Uterus (tissue), 4 donors: ENCODE measurements around the gene FBXL15. TPM values are rescaled to one million over a fixed set of nuclear protein-coding genes. Genes with fewer than 3 reads are reported as not detected.

Experiments
- DNase-seq, 2 donors: peaks; one replicate each; pipeline ENCODE4 v3.0.0-alpha.2; 2019 to 2020
- H3K27ac ChIP-seq, 2 donors: fragments of 200-600 bp; sonication (generic); 1 replicate in 1 of 2; 2 replicates in 1 of 2; pipeline ENCODE4 v1.5.1; 2016 to 2018
- H3K27me3 ChIP-seq, 2 donors: fragments of 200-600 bp; sonication (generic); one replicate each; pipeline ENCODE4 v1.5.1; 2018 to 2019; ENCODE audit warnings: control low read depth in 1 of 2
- H3K36me3 ChIP-seq, 2 donors: fragments of 200-600 bp; sonication (generic); one replicate each; pipeline ENCODE4 v1.5.1; 2019; ENCODE audit warnings: control low read depth in 1 of 2
- H3K4me1 ChIP-seq, 2 donors: fragments of 200-600 bp; sonication (generic); one replicate each; pipeline ENCODE4 v1.5.1; 2018 to 2019; ENCODE audit warnings: control low read depth in 1 of 2
- H3K4me3 ChIP-seq, 2 donors: fragments of 200-600 bp; sonication (generic); 1 replicate in 1 of 2; 2 replicates in 1 of 2; pipeline ENCODE4 v1.5.1; 2018 to 2019; ENCODE audit warnings: mild to moderate bottlenecking in 1 of 2
- H3K9me3 ChIP-seq, 2 donors: fragments of 200-600 bp; sonication (generic); one replicate each; pipeline ENCODE4 v1.5.1; 2019; ENCODE audit warnings: control low read depth in 1 of 2
- POLR2A ChIP-seq, 2 donors: fragments of 450-650 bp; IDR thresholded peaks; one replicate each; pipeline ENCODE4 v1.6.1; 2016; ENCODE audit warnings: antibody characterized with exemption in 2 of 2, mild to moderate bottlenecking in 1 of 2, moderate library complexity in 1 of 2
- intact Hi-C: fragments of 100-400 bp; cut with DNase I; formaldehyde crosslinking; loops from one replicate; pipeline ENCODE4 v1.15.1; 2023; ENCODE audit warnings: low total_unique reads
- total RNA-seq, 4 donors: library from RNA; depleted of rRNA in 3 of 4; stranded (reverse); fragments of >200 nt in 3 of 4; gene quantifications; one replicate each; pipeline versions ENCODE4 v1.1.0 to v1.2.4, GENCODE V29; 2014 to 2023
- TF ChIP-seq, protein P1 (sequence below), 4 experiments: fragments of 200-600 bp in 2 of 4; fragments of 450-650 bp in 2 of 4; sonication (generic) in 2 of 4; IDR thresholded peaks; one replicate each; pipeline ENCODE4 v1.5.1; 2016 to 2019; ENCODE audit warnings: antibody characterized with exemption in 4 of 4, mild to moderate bottlenecking in 2 of 4, moderate library complexity in 1 of 4
- donor health status: DM: yes; HTN: yes; CAD: no.

The FBXL15 gene
- total RNA-seq, 4 donors from 2014 or later, result 6.8 to 40.0 (median 16.7) TPM

DNA sequence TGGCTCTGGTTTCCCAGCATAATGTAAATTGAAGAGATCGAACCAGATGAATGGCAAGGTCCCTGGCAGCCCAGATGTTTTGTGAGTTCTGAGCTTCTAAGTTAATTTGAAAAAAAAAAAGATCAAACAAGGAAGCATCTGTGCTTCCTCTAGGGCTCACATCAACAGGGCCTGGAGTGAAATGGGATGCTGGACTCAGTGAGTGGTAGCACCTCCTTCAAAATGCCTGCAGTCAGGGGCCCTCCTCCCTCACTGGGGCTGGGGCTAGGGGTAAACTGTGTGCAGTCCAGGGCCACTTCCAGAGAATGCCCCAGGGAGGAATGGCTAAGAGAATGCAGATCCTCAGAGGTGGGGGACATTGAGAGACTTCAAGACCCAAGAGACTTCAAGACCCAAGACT lies 17.7 kb downstream of the FBXL15 start:
- intact Hi-C loops, result no loop called here

DNA sequence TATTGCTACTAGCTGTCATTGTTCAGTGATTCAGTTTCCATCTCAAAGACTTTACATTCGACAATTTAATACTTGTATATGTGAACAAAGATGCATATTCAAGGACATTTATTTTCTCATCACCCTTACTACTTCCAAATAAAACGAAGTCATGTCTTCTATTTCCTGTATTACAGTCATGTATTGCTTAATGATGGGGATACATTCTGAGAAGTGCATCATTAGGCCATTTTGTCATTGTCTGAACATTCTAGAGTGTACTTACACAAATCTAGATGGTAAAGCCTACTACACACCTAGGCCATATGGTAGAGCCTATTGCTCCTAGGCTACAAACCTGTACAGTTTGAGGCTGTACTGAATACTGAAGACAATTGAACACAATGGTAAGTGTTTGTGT lies 24.2 kb downstream of the FBXL15 start:
- Histone ChIP-seq H3K27ac (no peak overlapping the region), H3K4me1 (no peaks in the 10 kb centered on the region), H3K27me3 (no peaks in the 10 kb centered on the region), H3K36me3 (no peaks in the 10 kb centered on the region), H3K4me3 (no peak overlapping the region), H3K9me3 (no peaks in the 10 kb centered on the region)
- intact Hi-C loops, result no loop called here
- DNase-seq, result no peak
- TF ChIP-seq POLR2A (IDR thresholded peaks at IDR 0.05), result no peak
- TF ChIP-seq, protein P1, sequence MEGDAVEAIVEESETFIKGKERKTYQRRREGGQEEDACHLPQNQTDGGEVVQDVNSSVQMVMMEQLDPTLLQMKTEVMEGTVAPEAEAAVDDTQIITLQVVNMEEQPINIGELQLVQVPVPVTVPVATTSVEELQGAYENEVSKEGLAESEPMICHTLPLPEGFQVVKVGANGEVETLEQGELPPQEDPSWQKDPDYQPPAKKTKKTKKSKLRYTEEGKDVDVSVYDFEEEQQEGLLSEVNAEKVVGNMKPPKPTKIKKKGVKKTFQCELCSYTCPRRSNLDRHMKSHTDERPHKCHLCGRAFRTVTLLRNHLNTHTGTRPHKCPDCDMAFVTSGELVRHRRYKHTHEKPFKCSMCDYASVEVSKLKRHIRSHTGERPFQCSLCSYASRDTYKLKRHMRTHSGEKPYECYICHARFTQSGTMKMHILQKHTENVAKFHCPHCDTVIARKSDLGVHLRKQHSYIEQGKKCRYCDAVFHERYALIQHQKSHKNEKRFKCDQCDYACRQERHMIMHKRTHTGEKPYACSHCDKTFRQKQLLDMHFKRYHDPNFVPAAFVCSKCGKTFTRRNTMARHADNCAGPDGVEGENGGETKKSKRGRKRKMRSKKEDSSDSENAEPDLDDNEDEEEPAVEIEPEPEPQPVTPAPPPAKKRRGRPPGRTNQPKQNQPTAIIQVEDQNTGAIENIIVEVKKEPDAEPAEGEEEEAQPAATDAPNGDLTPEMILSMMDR (IDR thresholded peaks at IDR 0.05), result no peak

More for the DNA sequence above, 17.7 kb downstream of the FBXL15 start:
- Histone ChIP-seq H3K27ac (no peak overlapping the region), H3K4me3 (no peak overlapping the region), H3K27me3 (no peaks in the 10 kb centered on the region), H3K4me1 (no peaks in the 10 kb centered on the region), H3K36me3 (no peaks in the 10 kb centered on the region), H3K9me3 (no peaks in the 10 kb centered on the region)
- DNase-seq, result no peak
- TF ChIP-seq POLR2A (IDR thresholded peaks at IDR 0.05), result no peak
- TF ChIP-seq, protein P1 (IDR thresholded peaks at IDR 0.05), result no peak

DNA sequence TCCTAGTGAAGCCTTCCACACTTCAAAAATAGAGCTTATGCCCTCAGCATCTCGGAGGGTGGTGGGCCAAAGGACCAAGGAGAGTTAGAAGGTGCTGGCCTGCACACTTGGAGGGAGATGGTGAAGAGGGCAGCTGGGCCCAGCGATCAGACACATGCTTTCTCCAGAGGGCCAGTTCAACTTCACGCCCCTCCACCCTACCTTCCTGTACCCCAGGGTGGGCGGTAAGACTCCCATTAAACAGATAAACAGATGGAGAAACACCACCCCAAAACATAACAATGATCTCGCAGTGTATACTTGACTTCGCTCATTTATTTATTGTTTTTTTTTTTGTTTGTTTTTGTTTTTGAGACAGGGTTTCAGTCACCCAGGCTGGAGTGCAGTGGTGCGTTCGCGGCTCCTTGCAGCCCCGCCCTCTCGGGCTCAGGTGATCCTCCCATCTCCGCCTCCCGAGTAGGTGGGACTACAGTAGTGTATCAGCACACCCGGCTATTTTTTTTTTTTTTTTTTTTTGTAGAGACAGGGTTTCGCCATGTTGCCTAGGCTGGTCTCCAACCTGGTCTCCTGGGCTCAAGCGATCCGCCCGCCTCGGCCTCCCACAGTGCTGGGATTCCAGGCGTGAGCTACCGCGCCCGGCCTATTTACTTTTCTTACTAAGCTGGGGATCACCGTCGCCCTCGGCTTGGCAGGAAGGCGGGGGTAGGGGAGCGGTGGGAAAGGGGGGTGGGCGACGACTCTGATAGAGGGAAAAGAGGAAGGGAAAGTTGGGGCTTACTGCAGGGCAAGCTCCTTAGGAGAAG lies 28.9 kb downstream of the FBXL15 start:
- DNase-seq, result peak; percentile 63 to 78
- TF ChIP-seq POLR2A (IDR thresholded peaks at IDR 0.05), result no peak
- TF ChIP-seq, protein P1 (IDR thresholded peaks at IDR 0.05), result no peak
- intact Hi-C loops, result no loop called here
- H3K4me3 ChIP-seq, result peak overlapping the region; percentile 51 to 82
- peak overlapping the region; percentile 76 to 85 for H3K27ac ChIP-seq
- H3K9me3 ChIP-seq, result no peaks in the 10 kb centered on the region
- no peaks in the 10 kb centered on the region for H3K4me1 ChIP-seq
- H3K27me3 ChIP-seq, result no peaks in the 10 kb centered on the region
- no peaks in the 10 kb centered on the region for H3K36me3 ChIP-seq

DNA sequence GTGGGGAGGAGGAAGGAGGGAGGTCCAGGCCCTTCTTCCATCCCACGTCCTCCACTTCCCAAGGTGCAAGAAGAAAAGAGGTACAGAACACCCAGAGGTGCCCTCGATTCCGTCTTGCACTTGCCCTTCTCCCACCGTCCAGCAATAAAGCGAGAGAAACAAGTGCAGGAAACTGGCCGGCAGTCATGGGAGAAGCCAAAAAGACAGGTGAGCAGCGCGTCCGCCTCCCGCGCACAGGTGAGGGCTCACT lies 29.4 kb downstream of the FBXL15 start:
- peak overlapping the region; percentile 51 to 82 for H3K4me3 ChIP-seq
- H3K27me3 ChIP-seq, result no peaks in the 10 kb centered on the region
- peak overlapping the region; percentile 76 to 85 for H3K27ac ChIP-seq
- no peaks in the 10 kb centered on the region for H3K9me3 ChIP-seq
- no peak for DNase-seq
- TF ChIP-seq POLR2A (IDR thresholded peaks at IDR 0.05), result no peak
- TF ChIP-seq, protein P1 (IDR thresholded peaks at IDR 0.05), result no peak
- no peaks in the 10 kb centered on the region for H3K4me1 ChIP-seq
- intact Hi-C loops, result no loop called here
- no peaks in the 10 kb centered on the region for H3K36me3 ChIP-seq

DNA sequence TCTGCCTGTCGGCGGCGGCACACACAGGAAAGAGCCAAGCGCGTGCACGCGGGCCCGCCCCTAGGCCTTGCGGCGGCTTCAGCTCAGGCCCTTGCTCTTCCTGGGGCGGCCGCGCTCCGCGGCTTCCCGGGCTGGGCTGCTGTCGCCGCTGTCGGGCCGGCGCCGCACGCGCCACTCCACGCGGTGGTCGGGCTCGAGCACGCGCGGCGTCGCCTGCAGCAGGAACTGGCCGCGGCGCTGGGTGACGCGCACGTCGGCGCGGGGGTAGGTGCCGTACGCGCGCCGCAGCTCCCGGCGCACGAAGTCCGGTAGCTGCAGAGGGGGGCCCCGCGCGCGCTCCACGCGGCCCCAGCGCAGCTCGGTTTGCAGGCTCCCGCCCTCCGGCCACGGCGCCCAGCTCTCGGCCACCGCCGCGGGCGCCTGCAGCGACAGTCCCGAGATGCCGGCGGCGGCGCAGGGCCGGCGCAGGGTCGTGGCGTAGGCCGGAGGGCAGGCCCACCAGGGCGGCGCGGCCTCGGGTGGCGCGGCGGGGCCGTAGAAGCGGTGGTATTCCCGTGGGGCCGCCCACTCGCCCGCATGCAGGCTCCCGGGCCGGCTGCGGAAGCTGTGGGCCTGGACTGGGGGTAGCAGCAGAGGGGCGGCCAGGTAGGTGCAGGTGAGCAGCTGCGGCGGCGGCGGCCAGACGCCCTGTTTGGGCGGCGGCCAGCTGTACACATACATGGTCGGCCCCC lies 29.9 kb downstream of the FBXL15 start:
- peak; percentile 59 to 79 for DNase-seq
- intact Hi-C loops, result no loop called here
- peak overlapping the region; percentile 76 to 85 for H3K27ac ChIP-seq
- TF ChIP-seq, protein P1 (IDR thresholded peaks at IDR 0.05), result peak in 2 of 4 experiments; percentile 22 to 30
- peak; percentile 13 to 69 for TF ChIP-seq POLR2A (IDR thresholded peaks at IDR 0.05)
- peak overlapping the region; percentile 51 to 82 for H3K4me3 ChIP-seq
- H3K36me3 ChIP-seq, result no peaks in the 10 kb centered on the region
- H3K9me3 ChIP-seq, result no peaks in the 10 kb centered on the region
- H3K27me3 ChIP-seq, result no peaks in the 10 kb centered on the region
- H3K4me1 ChIP-seq, result no peaks in the 10 kb centered on the region
